Skeletal muscle satellite cell (primary cell): ENCODE measurements around the gene SYK.

ENCODE experiments used
- H3K27me3 ChIP-seq: 2 replicates; pipeline ENCODE4 v1.7.0; 2013; ENCODE audit warnings: low read length; ENCODE audit not compliant: control insufficient read depth, insufficient read depth
- H3K36me3 ChIP-seq: 2 replicates; pipeline ENCODE4 v1.7.0; 2013; ENCODE audit warnings: mild to moderate bottlenecking, control low read depth, low read length; ENCODE audit not compliant: insufficient read depth
- H3K4me1 ChIP-seq: 2 replicates; pipeline ENCODE4 v1.7.0; 2013; ENCODE audit warnings: low read length; ENCODE audit not compliant: control insufficient read depth, insufficient read depth
- H3K4me2 ChIP-seq: 2 replicates; pipeline ENCODE4 v1.7.0; 2013; ENCODE audit warnings: mild to moderate bottlenecking, low read length
- H3K4me3 ChIP-seq: 2 replicates; pipeline ENCODE4 v1.7.0; 2013; ENCODE audit warnings: low read length
- H3K9ac ChIP-seq: 2 replicates; pipeline ENCODE4 v1.7.0; 2013; ENCODE audit warnings: mild to moderate bottlenecking, low read depth, low read length, moderate library complexity
- H3K9me3 ChIP-seq: replicated peaks from 2 replicates; pipeline ENCODE4 v1.7.0; 2013; ENCODE audit warnings: mild to moderate bottlenecking, control low read depth, low read length

The SYK gene

GRCh38 chr9:90799271-90799852 lies 2.3 kb upstream of the SYK start:
- H3K4me3 ChIP-seq, result no peak overlapping the region
- no peaks in the 10 kb centered on the region for H3K36me3 ChIP-seq
- H3K4me2 ChIP-seq, result no peak overlapping the region
- H3K9me3 ChIP-seq, result no peaks in the 10 kb centered on the region
- H3K27me3 ChIP-seq, result peaks cover 33% of the 10 kb centered on the region
- H3K9ac ChIP-seq, result no peak overlapping the region
- H3K4me1 ChIP-seq, result no peaks in the 10 kb centered on the region

- no peak overlapping the region for H3K4me2 ChIP-seq
- no peaks in the 10 kb centered on the region for H3K9me3 ChIP-seq
- H3K9ac ChIP-seq, result no peak overlapping the region
- H3K4me1 ChIP-seq, result no peaks in the 10 kb centered on the region
- H3K36me3 ChIP-seq, result no peaks in the 10 kb centered on the region
- peaks cover 33% of the 10 kb centered on the region for H3K27me3 ChIP-seq
- H3K4me3 ChIP-seq, result no peak overlapping the region
These were observed 329 bp downstream of the SYK start for GRCh38 chr9:90801973-90802322.

GRCh38 chr9:90802386-90802985 lies 867 bp downstream of the SYK start:
- no peaks in the 10 kb centered on the region for H3K9me3 ChIP-seq
- no peaks in the 10 kb centered on the region for H3K36me3 ChIP-seq
- H3K27me3 ChIP-seq, result peaks cover 33% of the 10 kb centered on the region
- no peak overlapping the region for H3K9ac ChIP-seq
- H3K4me3 ChIP-seq, result no peak overlapping the region
- no peak overlapping the region for H3K4me2 ChIP-seq
- H3K4me1 ChIP-seq, result no peaks in the 10 kb centered on the region

- H3K4me3 ChIP-seq, result no peak overlapping the region
- H3K9me3 ChIP-seq, result no peaks in the 10 kb centered on the region
- no peaks in the 10 kb centered on the region for H3K4me1 ChIP-seq
- no peak overlapping the region for H3K9ac ChIP-seq
- no peak overlapping the region for H3K4me2 ChIP-seq
- peaks cover 30% of the 10 kb centered on the region for H3K27me3 ChIP-seq
- H3K36me3 ChIP-seq, result no peaks in the 10 kb centered on the region
These were observed 2.4 kb downstream of the SYK start for GRCh38 chr9:90803860-90804593.

GRCh38 chr9:90805006-90805996 lies 3.7 kb downstream of the SYK start:
- H3K4me3 ChIP-seq, result no peak overlapping the region

GRCh38 chr9:90807006-90807405 lies 5.4 kb downstream of the SYK start:
- H3K4me3 ChIP-seq, result no peak overlapping the region
- peaks cover 11% of the 10 kb centered on the region for H3K27me3 ChIP-seq
- no peak overlapping the region for H3K9ac ChIP-seq
- no peak overlapping the region for H3K4me2 ChIP-seq
- H3K9me3 ChIP-seq, result no peaks in the 10 kb centered on the region
- H3K36me3 ChIP-seq, result no peaks in the 10 kb centered on the region
- H3K4me1 ChIP-seq, result no peaks in the 10 kb centered on the region

More at GRCh38 chr9:90805006-90805996, 3.7 kb downstream of the SYK start:
- Histone ChIP-seq H3K36me3 (no peaks in the 10 kb centered on the region), H3K27me3 (peaks cover 27% of the 10 kb centered on the region), H3K9ac (no peak overlapping the region), H3K4me2 (no peak overlapping the region), H3K4me1 (no peaks in the 10 kb centered on the region), H3K9me3 (no peaks in the 10 kb centered on the region)

- H3K36me3 ChIP-seq, result no peaks in the 10 kb centered on the region
- no peak overlapping the region for H3K4me3 ChIP-seq
- H3K9ac ChIP-seq, result no peak overlapping the region
- no peaks in the 10 kb centered on the region for H3K4me1 ChIP-seq
- H3K9me3 ChIP-seq, result no peaks in the 10 kb centered on the region
- H3K27me3 ChIP-seq, result no peaks in the 10 kb centered on the region
- no peak overlapping the region for H3K4me2 ChIP-seq
These were observed 6.8 kb downstream of the SYK start for GRCh38 chr9:90808398-90808797.

GRCh38 chr9:90808890-90809685 lies 7.5 kb downstream of the SYK start:
- Histone ChIP-seq H3K9ac (no peak overlapping the region), H3K4me1 (no peaks in the 10 kb centered on the region), H3K4me2 (no peak overlapping the region), H3K9me3 (no peaks in the 10 kb centered on the region), H3K27me3 (no peaks in the 10 kb centered on the region), H3K36me3 (no peaks in the 10 kb centered on the region), H3K4me3 (no peak overlapping the region)

GRCh38 chr9:90810691-90811090 lies 9.1 kb downstream of the SYK start:
- no peak overlapping the region for H3K9ac ChIP-seq
- H3K4me1 ChIP-seq, result no peaks in the 10 kb centered on the region
- no peak overlapping the region for H3K4me3 ChIP-seq
- no peaks in the 10 kb centered on the region for H3K36me3 ChIP-seq
- H3K4me2 ChIP-seq, result no peak overlapping the region
- no peaks in the 10 kb centered on the region for H3K9me3 ChIP-seq
- H3K27me3 ChIP-seq, result no peaks in the 10 kb centered on the region

- Histone ChIP-seq H3K4me2 (no peak overlapping the region), H3K4me3 (no peak overlapping the region), H3K9me3 (no peaks in the 10 kb centered on the region), H3K27me3 (no peaks in the 10 kb centered on the region), H3K9ac (no peak overlapping the region), H3K36me3 (no peaks in the 10 kb centered on the region), H3K4me1 (no peaks in the 10 kb centered on the region)
These were observed 11.4 kb downstream of the SYK start for GRCh38 chr9:90813046-90813445.
